PC-3 (cell line): ENCODE data around the gene TMEM51. TPM values are rescaled to one million over a fixed set of nuclear protein-coding genes. Genes with fewer than 3 reads are reported as not detected.

Experiments
- ATAC-seq: fragments of 200-7000 bp; cut with Tn5 transposase; 2 replicates; pipeline ENCODE4 v1.9.1; 2020; ENCODE audit warnings: mild to moderate bottlenecking, moderate library complexity
- BruUV-seq: library from RNA; stranded (reverse); fragments of 400-500 nt; replicated peaks from 2 replicates; lab custom pipeline; 2021; lab: Mats Ljungman, UMichigan
- CTCF ChIA-PET: fragments of 300-600 bp; sonication (Branson Sonifier 250); formaldehyde crosslinking; loops from one replicate; lab custom pipeline; 2022; ENCODE audit warnings: antibody characterized with exemption; lab: Charles Lee
- POLR2A ChIA-PET: fragments of 300-600 bp; sonication (Branson Sonifier 250); formaldehyde crosslinking; loops from one replicate; lab custom pipeline; 2022; ENCODE audit warnings: antibody characterized with exemption; ENCODE audit not compliant: unreplicated experiment; lab: Charles Lee
- DNase-seq: peaks from one replicate; pipeline ENCODE4 v3.0.0-alpha.2; 2015
- H2AFZ ChIP-seq: fragments of 300-600 bp; sonication (generic); 2 replicates; pipeline ENCODE4 v1.6.0; 2016; ENCODE audit warnings: antibody characterized with exemption, low read length
- H3F3A ChIP-seq: fragments of 300-600 bp; sonication (generic); one replicate; pipeline ENCODE4 v1.6.0; 2017; ENCODE audit warnings: antibody characterized with exemption, low read length, control low read depth, mild to moderate bottlenecking; ENCODE audit not compliant: unreplicated experiment
- H3K27ac ChIP-seq: fragments of 300-600 bp; sonication (generic); 2 replicates; pipeline ENCODE4 v1.5.1; 2016; ENCODE audit warnings: mild to moderate bottlenecking, low read length
- H3K27me3 ChIP-seq: fragments of 300-600 bp; sonication (generic); 2 replicates; pipeline ENCODE4 v1.6.1; 2016; ENCODE audit warnings: low read length, mixed read lengths
- H3K36me3 ChIP-seq: fragments of 300-600 bp; sonication (generic); 2 replicates; pipeline ENCODE4 v1.6.1; 2016; ENCODE audit warnings: low read depth, mixed run types, low read length, mixed read lengths
- H3K4me1 ChIP-seq: fragments of 300-600 bp; sonication (generic); 2 replicates; pipeline ENCODE4 v1.5.1; 2016; ENCODE audit warnings: low read length; ENCODE audit not compliant: insufficient read depth
- H3K4me2 ChIP-seq: fragments of 300-600 bp; sonication (generic); 2 replicates; pipeline ENCODE4 v1.6.0; 2016; ENCODE audit warnings: low read length
- H3K4me3 ChIP-seq: fragments of 300-600 bp; sonication (generic); 2 replicates; pipeline ENCODE4 v1.5.1; 2016; ENCODE audit warnings: mild to moderate bottlenecking, low read length, mixed read lengths
- H3K79me2 ChIP-seq: fragments of 300-600 bp; sonication (generic); 2 replicates; pipeline ENCODE4 v1.6.1; 2017; ENCODE audit warnings: low read length, mixed read lengths
- H3K9ac ChIP-seq: fragments of 300-600 bp; sonication (generic); 2 replicates; pipeline ENCODE4 v1.6.0; 2016; ENCODE audit warnings: mild to moderate bottlenecking, low read length
- H3K9me2 ChIP-seq: fragments of 300-600 bp; sonication (generic); replicated peaks from 2 replicates; pipeline ENCODE4 v1.6.1; 2016; ENCODE audit warnings: mixed run types, low read length, mixed read lengths
- H3K9me3 ChIP-seq: fragments of 300-600 bp; sonication (generic); 2 replicates; pipeline ENCODE4 v1.6.1; 2016; ENCODE audit warnings: low read length, mixed read lengths
- H4K20me1 ChIP-seq: fragments of 300-600 bp; sonication (generic); 2 replicates; pipeline ENCODE4 v1.6.1; 2016; ENCODE audit warnings: low read length, mixed read lengths
- EZH2 ChIP-seq: fragments of 300-600 bp; sonication (generic); IDR thresholded peaks from one replicate; pipeline ENCODE4 v1.6.1; 2017; ENCODE audit warnings: antibody characterized with exemption, mild to moderate bottlenecking, low read length; ENCODE audit not compliant: unreplicated experiment
- EZH2phosphoT487 ChIP-seq: fragments of 300-600 bp; sonication (generic); IDR thresholded peaks from 2 replicates; pipeline ENCODE4 v1.6.1; 2018; ENCODE audit warnings: mild to moderate bottlenecking, antibody characterized with exemption, low read length, borderline replicate concordance
- intact Hi-C: fragments of 100-400 bp; cut with micrococcal nuclease; formaldehyde crosslinking; loops from 2 replicates; pipeline ENCODE4 v1.9.0; 2023
- total RNA-seq: library from RNA; depleted of rRNA; stranded (reverse); fragments of >200 nt; gene quantifications from 2 replicates; pipeline ENCODE4 v1.2.3, GENCODE V29; 2014
- TF ChIP-seq, protein P1 (sequence below): fragments of 300-600 bp; sonication (generic); conservative IDR thresholded peaks from 2 replicates; pipeline ENCODE4 v1.5.1; 2017; ENCODE audit warnings: antibody characterized with exemption, low read depth, mild to moderate bottlenecking, low read length

TMEM51 gene
- total RNA-seq, 1 experiment from 2014 or later = 20.8 TPM

GRCh38 chr1:15115542-15116330 lies 37.8 kb upstream of the TMEM51 start:
- H4K20me1 ChIP-seq = no peaks in the 10 kb centered on the region
- H3F3A ChIP-seq = no peaks in the 10 kb centered on the region
- TF ChIP-seq EZH2 (no peak), EZH2phosphoT487 (no peak)
- TF ChIP-seq, protein P1, sequence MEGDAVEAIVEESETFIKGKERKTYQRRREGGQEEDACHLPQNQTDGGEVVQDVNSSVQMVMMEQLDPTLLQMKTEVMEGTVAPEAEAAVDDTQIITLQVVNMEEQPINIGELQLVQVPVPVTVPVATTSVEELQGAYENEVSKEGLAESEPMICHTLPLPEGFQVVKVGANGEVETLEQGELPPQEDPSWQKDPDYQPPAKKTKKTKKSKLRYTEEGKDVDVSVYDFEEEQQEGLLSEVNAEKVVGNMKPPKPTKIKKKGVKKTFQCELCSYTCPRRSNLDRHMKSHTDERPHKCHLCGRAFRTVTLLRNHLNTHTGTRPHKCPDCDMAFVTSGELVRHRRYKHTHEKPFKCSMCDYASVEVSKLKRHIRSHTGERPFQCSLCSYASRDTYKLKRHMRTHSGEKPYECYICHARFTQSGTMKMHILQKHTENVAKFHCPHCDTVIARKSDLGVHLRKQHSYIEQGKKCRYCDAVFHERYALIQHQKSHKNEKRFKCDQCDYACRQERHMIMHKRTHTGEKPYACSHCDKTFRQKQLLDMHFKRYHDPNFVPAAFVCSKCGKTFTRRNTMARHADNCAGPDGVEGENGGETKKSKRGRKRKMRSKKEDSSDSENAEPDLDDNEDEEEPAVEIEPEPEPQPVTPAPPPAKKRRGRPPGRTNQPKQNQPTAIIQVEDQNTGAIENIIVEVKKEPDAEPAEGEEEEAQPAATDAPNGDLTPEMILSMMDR = no peak
- no peaks in the 10 kb centered on the region for H3K4me1 ChIP-seq
- H3K79me2 ChIP-seq = no peaks in the 10 kb centered on the region
- no peaks in the 10 kb centered on the region for H3K36me3 ChIP-seq
- no peaks in the 10 kb centered on the region for H3K9me3 ChIP-seq
- CTCF ChIA-PET = no interaction called here
- BruUV-seq = no TSS peak
- H3K9me2 ChIP-seq = no peaks in the 10 kb centered on the region
- DNase-seq (no peak), ATAC-seq (no peak)
- no peak overlapping the region for H3K4me2 ChIP-seq
- intact Hi-C loops = no loop called here
- POLR2A ChIA-PET = no interaction called here
- no peak overlapping the region for H2AFZ ChIP-seq
- H3K27me3 ChIP-seq = no peaks in the 10 kb centered on the region
- H3K4me3 ChIP-seq = no peak overlapping the region
- no peak overlapping the region for H3K27ac ChIP-seq
- no peak overlapping the region for H3K9ac ChIP-seq

DNA sequence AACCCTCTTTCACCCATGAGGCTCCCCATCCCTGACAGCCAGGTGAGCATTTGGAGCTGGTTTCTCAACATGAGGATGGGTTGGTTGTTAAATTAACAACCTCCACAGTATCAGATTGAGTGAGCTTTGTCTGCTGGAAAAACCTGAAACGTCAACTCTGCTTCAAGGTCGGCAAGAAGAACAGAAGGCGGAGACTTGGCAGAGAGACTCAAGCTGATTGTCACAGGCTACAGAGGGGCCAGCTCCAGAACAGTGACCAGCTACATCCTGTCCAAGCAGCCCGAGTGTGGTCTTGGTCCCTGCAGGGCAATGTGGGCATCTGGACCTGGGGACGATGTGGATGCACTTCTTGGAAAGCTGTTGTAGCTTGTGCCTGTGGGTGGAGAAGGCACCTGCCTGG lies 36.6 kb upstream of the TMEM51 start:
- Histone ChIP-seq H4K20me1 (no peaks in the 10 kb centered on the region), H3F3A (no peaks in the 10 kb centered on the region), H3K9me2 (no peaks in the 10 kb centered on the region), H3K36me3 (no peaks in the 10 kb centered on the region), H3K4me1 (no peaks in the 10 kb centered on the region), H3K79me2 (no peaks in the 10 kb centered on the region), H3K9me3 (no peaks in the 10 kb centered on the region), H3K27ac (no peak overlapping the region), H3K4me3 (no peak overlapping the region), H3K9ac (no peak overlapping the region), H3K27me3 (no peaks in the 10 kb centered on the region), H3K4me2 (no peak overlapping the region), H2AFZ (no peak overlapping the region)
- BruUV-seq = no TSS peak
- no peak for TF ChIP-seq EZH2phosphoT487
- no peak for TF ChIP-seq EZH2
- TF ChIP-seq, protein P1 = no peak
- ChIA-PET POLR2A (no interaction called here), CTCF (interaction anchor here (0.6 kb wide), 1 partner anchor 515 kb away, joined by 3 read pairs; no protein-coding TSS in a partner anchor)
- intact Hi-C loops = no loop called here
- DNase-seq = no peak
- ATAC-seq = no peak

DNA sequence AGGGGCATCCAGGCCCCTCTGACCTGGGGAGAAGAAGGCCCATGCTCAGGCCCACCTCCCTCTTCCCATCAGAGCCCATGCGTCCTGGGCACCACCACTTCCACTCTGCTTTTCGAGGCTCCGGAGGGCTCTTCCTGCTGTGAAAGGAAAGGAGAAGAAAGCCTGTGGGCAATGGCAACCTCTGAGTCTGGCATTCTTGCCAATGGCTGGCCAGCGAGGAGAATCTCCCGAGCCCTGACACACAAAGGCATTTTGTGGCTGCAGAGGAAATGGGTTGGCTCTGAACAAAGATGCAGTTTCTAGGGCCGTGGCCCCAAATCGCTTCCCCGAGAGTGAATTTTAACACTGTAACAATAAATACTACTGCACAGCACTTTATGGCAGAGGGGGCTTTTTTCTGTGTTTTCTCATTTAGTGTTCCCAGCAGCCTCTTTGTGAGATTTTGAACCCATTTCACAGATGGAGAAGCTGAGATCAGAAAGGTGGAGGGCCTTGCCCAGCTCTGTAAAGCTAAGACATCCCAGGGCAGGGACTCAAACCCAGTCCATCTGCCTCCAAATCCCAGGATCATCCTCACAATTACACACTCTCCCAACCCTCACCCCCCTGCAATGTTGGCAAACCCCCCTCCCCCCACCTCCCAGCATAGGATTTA lies 35.7 kb upstream of the TMEM51 start:
- DNase-seq (no peak), ATAC-seq (no peak)
- Histone ChIP-seq H3K4me1 (no peaks in the 10 kb centered on the region), H2AFZ (no peak overlapping the region), H3K79me2 (no peaks in the 10 kb centered on the region), H4K20me1 (no peaks in the 10 kb centered on the region), H3F3A (no peaks in the 10 kb centered on the region), H3K4me3 (no peak overlapping the region), H3K27ac (no peak overlapping the region), H3K9me2 (no peaks in the 10 kb centered on the region), H3K27me3 (no peaks in the 10 kb centered on the region), H3K9me3 (no peaks in the 10 kb centered on the region), H3K9ac (no peak overlapping the region), H3K36me3 (no peaks in the 10 kb centered on the region), H3K4me2 (no peak overlapping the region)
- ChIA-PET CTCF (no interaction called here), POLR2A (no interaction called here)
- TF ChIP-seq EZH2phosphoT487 (no peak), EZH2 (no peak)
- TF ChIP-seq, protein P1 = no peak
- intact Hi-C loops = no loop called here
- BruUV-seq = no TSS peak
